Suprapubic skin (tissue), 4 donors: Measurements from ENCODE around the gene IFNW1. TPM values are rescaled to one million over a fixed set of nuclear protein-coding genes. Genes with fewer than 3 reads are reported as not detected.
A peak's percentile ranks its signal among the peaks of the same experiment; 100 is the strongest.
"Not testable (repeated sequence)": the region's sequence is repeated elsewhere in the genome, so short reads cannot be mapped to it uniquely, and the experiment has no call there.

Source experiments
- DNase-seq, 2 donors: peaks; one replicate each; pipeline ENCODE4 v3.0.0-alpha.2; 2019; ENCODE audit warnings: low spot score in 2 of 2
- H3K27ac ChIP-seq: fragments of 200-600 bp; sonication (generic); one replicate; pipeline ENCODE4 v1.5.1; 2019
- H3K27me3 ChIP-seq: fragments of 200-600 bp; sonication (generic); one replicate; pipeline ENCODE4 v1.5.1; 2019
- H3K36me3 ChIP-seq: fragments of 200-600 bp; sonication (generic); one replicate; pipeline ENCODE4 v1.5.1; 2019
- H3K4me1 ChIP-seq: fragments of 200-600 bp; sonication (generic); one replicate; pipeline ENCODE4 v1.5.1; 2019
- H3K4me3 ChIP-seq: fragments of 200-600 bp; sonication (generic); one replicate; pipeline ENCODE4 v1.5.1; 2019; ENCODE audit warnings: mild to moderate bottlenecking
- H3K9me3 ChIP-seq: fragments of 200-600 bp; sonication (generic); one replicate; pipeline ENCODE4 v1.5.1; 2019
- EP300 ChIP-seq: sonication (generic); formaldehyde crosslinking; IDR thresholded peaks from one replicate; pipeline ENCODE4 v1.6.1; 2017; ENCODE audit warnings: antibody characterized with exemption
- POLR2A ChIP-seq, 2 donors: fragments of 450-650 bp; IDR thresholded peaks; one replicate each; pipeline ENCODE4 v1.6.1; 2017; ENCODE audit warnings: antibody characterized with exemption in 2 of 2, mild to moderate bottlenecking in 2 of 2, moderate library complexity in 2 of 2
- POLR2AphosphoS5 ChIP-seq, 3 donors: sonication (generic); formaldehyde crosslinking; IDR thresholded peaks; one replicate each; pipeline ENCODE4 v1.6.1; 2017; ENCODE audit warnings: antibody characterized with exemption in 3 of 3
- WGBS: methylation state at CpG from one replicate; pipeline ENCODE4 v1.1.5; 2018; 5-methylcytosine and 5-hydroxymethylcytosine counted together
- total RNA-seq, 4 donors: library from RNA; depleted of rRNA; stranded (reverse); fragments of >200 nt; gene quantifications; one replicate each; pipeline ENCODE4 v1.1.0, GENCODE V29; 2016
- TF ChIP-seq, protein P1 (sequence below), 2 donors: fragments of 200-600 bp in 1 of 2; fragments of 450-650 bp in 1 of 2; sonication (generic) in 1 of 2; IDR thresholded peaks; one replicate each; pipeline ENCODE4 v1.5.1; 2016 to 2019; ENCODE audit warnings: antibody characterized with exemption in 2 of 2, mild to moderate bottlenecking in 1 of 2, moderate library complexity in 1 of 2

The IFNW1 gene
- total RNA-seq: not detected

DNA sequence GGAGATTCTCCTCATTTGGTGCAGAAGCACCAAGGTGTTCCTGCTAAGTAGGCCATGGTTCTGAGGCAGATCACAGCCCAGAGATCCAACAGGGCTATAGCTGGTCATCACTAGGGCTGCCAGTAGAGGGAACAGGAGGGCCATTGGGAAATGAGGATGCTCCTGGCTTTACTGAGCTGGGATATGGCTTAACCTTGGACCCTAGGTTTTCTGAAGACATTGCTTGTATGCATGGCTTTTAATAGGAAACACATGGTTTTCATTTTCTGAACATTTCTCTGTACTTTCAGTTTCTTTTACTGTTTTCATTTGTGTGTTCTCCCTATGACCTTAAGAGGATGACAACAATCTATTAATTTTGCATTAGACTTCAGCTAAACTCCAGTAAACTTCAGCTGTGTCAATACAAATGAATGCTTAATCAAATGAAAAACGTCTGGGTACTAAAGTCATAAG is at the start of gene IFNW1:
Gene IFNW1 (minus strand): TSS at position 406 of the 456 bp plus-strand sequence. CDS start 262 bp downstream, at position 144.
- 39% methylated on average over 1 of the region's 1 CpG for WGBS
- H3K9me3 ChIP-seq: no peaks in the 10 kb centered on the region
- H3K4me1 ChIP-seq: no peaks in the 10 kb centered on the region
- no peak for DNase-seq
- H3K36me3 ChIP-seq: no peaks in the 10 kb centered on the region
- no peak within 1 kb of the TSS for H3K27ac ChIP-seq
- TF ChIP-seq POLR2AphosphoS5 (IDR thresholded peaks at IDR 0.05) (no peak), POLR2A (IDR thresholded peaks at IDR 0.05) (no peak)
- no peak within 1 kb of the TSS for H3K4me3 ChIP-seq
- H3K27me3 ChIP-seq: no peaks in the 10 kb centered on the region

DNA sequence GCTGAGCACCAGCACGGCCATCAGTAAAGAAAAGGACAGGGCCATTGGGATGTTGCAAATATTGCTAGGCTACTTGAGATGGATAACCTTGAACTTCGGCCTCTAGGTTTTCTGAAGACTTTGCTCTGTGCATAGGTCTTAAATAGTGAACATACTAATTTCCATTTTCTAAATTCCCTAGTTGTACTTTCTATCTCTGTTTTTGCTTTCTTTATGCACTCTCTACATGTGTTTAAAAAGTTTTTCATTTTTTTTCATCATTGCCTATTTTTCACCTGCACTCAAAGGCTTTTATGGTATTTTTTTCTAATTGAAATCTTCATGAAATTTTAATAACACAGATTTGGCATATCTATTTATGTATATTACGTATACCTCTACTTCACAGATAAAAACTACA is 45.9 kb upstream of the IFNW1 start, which contains the start of gene IFNA4:
Gene IFNA4 (minus strand): TSS at position 101 of the 400 bp plus-strand sequence. CDS start 56 bp downstream, at position 45.
- WGBS: 94% methylated on average over 3 of the region's 3 CpGs
- H3K4me3 ChIP-seq, H3K9me3 ChIP-seq, DNase-seq, H3K27ac ChIP-seq, H3K4me1 ChIP-seq, H3K36me3 ChIP-seq, H3K27me3 ChIP-seq: not testable (repeated sequence)

DNA sequence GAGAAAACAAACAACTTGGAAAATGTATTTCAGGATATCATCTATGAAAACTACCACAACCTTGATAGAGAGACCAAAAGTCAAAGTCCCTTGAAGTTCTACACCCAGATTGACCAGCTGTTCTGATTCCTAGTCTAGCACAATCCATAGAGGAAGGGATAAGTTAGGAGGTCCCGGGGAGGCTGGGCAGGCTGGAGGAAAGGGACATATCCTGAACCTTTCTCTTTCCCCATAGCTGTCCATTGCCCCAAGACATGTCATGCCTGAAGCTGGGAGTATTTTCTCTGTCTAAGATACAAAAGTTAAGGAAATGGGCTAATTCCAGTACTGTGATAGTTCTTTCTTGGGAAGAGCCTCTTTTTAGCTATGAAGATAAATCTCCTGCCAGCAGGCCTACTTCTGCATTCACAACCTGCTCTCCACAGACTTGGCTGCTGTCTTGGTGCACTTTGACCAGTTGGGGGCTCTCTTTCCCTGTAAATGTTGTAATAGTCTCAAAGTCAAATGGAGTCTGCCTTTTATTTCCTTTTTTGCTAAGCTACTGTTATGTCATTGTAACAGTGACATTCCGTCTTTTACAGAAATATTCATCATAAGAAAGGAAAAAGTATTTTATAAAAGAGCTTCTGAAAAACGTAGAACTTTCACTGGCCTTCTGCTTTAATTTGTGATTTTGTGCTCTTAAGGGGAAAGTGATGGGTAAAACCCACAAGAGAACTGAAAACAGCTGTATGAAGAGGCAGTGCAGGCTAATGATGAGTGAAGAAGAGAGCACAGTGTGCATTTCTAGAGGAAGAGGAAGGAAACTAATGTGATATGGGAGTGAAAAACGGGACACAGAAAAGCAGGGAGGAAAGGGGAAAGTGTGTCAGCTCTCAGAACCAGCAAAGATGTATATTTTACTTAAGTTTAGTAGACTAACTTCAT is 41.4 kb upstream of the IFNW1 start:
- not testable (repeated sequence) for H3K36me3 ChIP-seq, H3K4me3 ChIP-seq, DNase-seq, H3K27me3 ChIP-seq, H3K27ac ChIP-seq, H3K4me1 ChIP-seq, H3K9me3 ChIP-seq
- WGBS: 38% methylated on average over 4 of the region's 4 CpGs
- TF ChIP-seq, protein P1, sequence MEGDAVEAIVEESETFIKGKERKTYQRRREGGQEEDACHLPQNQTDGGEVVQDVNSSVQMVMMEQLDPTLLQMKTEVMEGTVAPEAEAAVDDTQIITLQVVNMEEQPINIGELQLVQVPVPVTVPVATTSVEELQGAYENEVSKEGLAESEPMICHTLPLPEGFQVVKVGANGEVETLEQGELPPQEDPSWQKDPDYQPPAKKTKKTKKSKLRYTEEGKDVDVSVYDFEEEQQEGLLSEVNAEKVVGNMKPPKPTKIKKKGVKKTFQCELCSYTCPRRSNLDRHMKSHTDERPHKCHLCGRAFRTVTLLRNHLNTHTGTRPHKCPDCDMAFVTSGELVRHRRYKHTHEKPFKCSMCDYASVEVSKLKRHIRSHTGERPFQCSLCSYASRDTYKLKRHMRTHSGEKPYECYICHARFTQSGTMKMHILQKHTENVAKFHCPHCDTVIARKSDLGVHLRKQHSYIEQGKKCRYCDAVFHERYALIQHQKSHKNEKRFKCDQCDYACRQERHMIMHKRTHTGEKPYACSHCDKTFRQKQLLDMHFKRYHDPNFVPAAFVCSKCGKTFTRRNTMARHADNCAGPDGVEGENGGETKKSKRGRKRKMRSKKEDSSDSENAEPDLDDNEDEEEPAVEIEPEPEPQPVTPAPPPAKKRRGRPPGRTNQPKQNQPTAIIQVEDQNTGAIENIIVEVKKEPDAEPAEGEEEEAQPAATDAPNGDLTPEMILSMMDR (IDR thresholded peaks at IDR 0.05): peak in 1 of 2 donors; percentile 15

DNA sequence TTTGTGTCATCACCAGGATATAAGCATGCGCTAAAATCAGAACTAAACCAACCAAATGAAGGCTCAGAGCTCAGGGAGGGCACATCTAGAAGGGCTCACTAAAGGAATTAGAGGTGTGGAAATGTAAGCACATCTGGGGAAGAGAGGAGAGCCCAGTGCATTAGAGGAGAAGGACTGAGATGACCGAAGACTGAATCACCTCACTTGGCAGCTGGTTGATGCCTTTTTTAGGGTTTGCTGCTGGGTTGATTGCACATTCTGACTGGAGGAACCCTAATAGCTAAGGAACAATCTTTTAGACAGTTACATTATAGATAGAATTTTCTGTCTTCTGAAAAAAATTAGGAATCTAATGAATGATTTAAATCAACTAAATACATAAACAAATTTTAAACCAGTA is 33.0 kb upstream of the IFNW1 start:
- no peaks in the 10 kb centered on the region for H3K36me3 ChIP-seq
- TF ChIP-seq POLR2A (IDR thresholded peaks at IDR 0.05): no peak
- TF ChIP-seq EP300: no peak
- TF ChIP-seq, protein P1 (IDR thresholded peaks at IDR 0.05): no peak
- no peak for TF ChIP-seq POLR2AphosphoS5 (IDR thresholded peaks at IDR 0.05)
- H3K4me1 ChIP-seq: no peaks in the 10 kb centered on the region
- H3K4me3 ChIP-seq: no peak overlapping the region
- WGBS: 83% methylated on average over 2 of the region's 2 CpGs
- no peaks in the 10 kb centered on the region for H3K9me3 ChIP-seq
- H3K27me3 ChIP-seq: no peaks in the 10 kb centered on the region
- H3K27ac ChIP-seq: no peak overlapping the region
- DNase-seq: no peak

DNA sequence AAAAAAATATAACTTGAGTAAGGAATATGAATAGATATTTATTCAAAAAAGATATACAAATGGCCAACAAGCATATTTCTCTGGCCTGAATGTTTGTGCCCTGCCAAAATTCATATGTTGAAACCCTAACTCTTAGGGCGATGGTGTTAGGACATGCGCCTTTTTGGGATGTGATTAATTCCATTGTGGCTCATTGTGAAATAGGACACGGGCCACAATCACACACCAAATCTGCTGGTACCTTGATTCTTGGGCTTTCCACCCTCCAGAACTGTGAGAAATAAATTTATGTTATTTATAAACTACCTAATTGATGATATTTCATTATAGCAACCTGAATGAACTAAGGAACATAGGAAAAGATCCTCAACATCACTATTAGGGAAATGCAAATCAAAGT is 30.5 kb upstream of the IFNW1 start:
- Histone ChIP-seq H3K36me3 (no peaks in the 10 kb centered on the region), H3K27ac (no peak overlapping the region), H3K9me3 (no peaks in the 10 kb centered on the region), H3K4me1 (no peaks in the 10 kb centered on the region), H3K4me3 (no peak overlapping the region), H3K27me3 (no peaks in the 10 kb centered on the region)
- TF ChIP-seq POLR2AphosphoS5 (IDR thresholded peaks at IDR 0.05) (no peak), POLR2A (IDR thresholded peaks at IDR 0.05) (no peak), EP300 (no peak)
- TF ChIP-seq, protein P1 (IDR thresholded peaks at IDR 0.05): no peak
- WGBS: 93% methylated on average over 3 of the region's 3 CpGs
- no peak for DNase-seq

DNA sequence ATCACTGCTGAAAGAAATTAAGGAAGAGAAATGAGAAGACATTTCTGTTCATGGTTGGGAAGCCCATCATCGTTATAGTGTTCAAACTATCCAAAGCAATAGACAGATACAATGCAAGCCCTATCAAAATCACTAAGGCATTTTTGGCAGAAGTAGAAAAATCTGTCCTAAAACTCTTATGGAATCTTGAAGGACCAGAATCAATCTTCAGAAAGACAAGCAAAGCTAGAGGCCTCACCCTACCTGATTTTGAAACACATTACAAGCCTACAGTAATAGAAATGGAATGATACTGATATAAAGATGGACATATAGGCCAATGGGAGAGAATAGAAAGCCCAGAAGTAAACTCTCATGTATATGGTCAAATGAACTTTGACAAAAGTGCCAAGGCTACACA is 29.7 kb upstream of the IFNW1 start:
- no peak overlapping the region for H3K4me3 ChIP-seq
- no peaks in the 10 kb centered on the region for H3K9me3 ChIP-seq
- no peaks in the 10 kb centered on the region for H3K27me3 ChIP-seq
- TF ChIP-seq, protein P1 (IDR thresholded peaks at IDR 0.05): no peak
- TF ChIP-seq EP300 (no peak), POLR2AphosphoS5 (IDR thresholded peaks at IDR 0.05) (no peak), POLR2A (IDR thresholded peaks at IDR 0.05) (no peak)
- 79% methylated on average over 1 of the region's 1 CpG for WGBS
- DNase-seq: no peak
- H3K27ac ChIP-seq: no peak overlapping the region
- H3K36me3 ChIP-seq: no peaks in the 10 kb centered on the region
- no peaks in the 10 kb centered on the region for H3K4me1 ChIP-seq

DNA sequence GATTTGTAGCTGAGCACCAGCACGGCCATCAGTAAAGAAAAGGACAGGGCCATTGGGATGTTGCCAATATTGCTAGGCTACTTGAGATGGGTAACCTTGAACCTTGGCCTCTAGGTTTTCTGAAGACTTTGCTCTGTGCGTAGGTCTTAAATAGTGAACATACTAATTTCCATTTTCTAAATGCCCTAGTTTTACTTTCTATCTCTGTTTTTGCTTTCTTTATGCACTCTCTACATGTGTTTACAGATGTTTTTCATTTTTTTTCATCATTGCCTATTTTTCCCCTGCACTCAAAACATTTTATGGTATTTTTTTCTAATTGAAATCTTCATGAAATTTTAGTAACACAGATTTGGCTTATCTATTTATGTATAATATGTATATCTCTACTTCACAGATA is 24.9 kb upstream of the IFNW1 start, which contains the start of gene IFNA21:
Gene IFNA21 (minus strand): TSS at position 101 of the 400 bp plus-strand sequence. CDS start 48 bp downstream, at position 53.
- DNase-seq, H3K27ac ChIP-seq, H3K4me3 ChIP-seq, H3K36me3 ChIP-seq, H3K27me3 ChIP-seq, H3K4me1 ChIP-seq, H3K9me3 ChIP-seq: not testable (repeated sequence)
- WGBS: 84% methylated on average over 2 of the region's 2 CpGs
